Umbilical cord (tissue), 2 donors: Measurements from ENCODE around the gene NAPG. TPM values are rescaled to one million over a fixed set of nuclear protein-coding genes. Genes with fewer than 3 reads are reported as not detected.
"Not testable (repeated sequence)": the region's sequence is repeated elsewhere in the genome, so short reads cannot be mapped to it uniquely, and the experiment has no call there.

Experiments used
- DNase-seq: peaks from one replicate; pipeline ENCODE4 v3.0.0-alpha.2; 2015; ENCODE audit warnings: low spot score
- total RNA-seq: library from RNA; depleted of rRNA; stranded (reverse); fragments of >200 nt; gene quantifications from one replicate; pipeline ENCODE4 v1.2.3, GENCODE V29; 2014; ENCODE audit warnings: low replicate concordance; ENCODE audit not compliant: insufficient read depth

Gene NAPG
- total RNA-seq, 1 donor from 2014 or later = 53.0 TPM

GRCh38 chr18:10579079-10579867 is 53.4 kb downstream of the NAPG start:
- no peak for DNase-seq

GRCh38 chr18:10580215-10580614 is 54.4 kb downstream of the NAPG start:
- DNase-seq = no peak

GRCh38 chr18:10585260-10585659 is 59.4 kb downstream of the NAPG start:
- no peak for DNase-seq

DNA sequence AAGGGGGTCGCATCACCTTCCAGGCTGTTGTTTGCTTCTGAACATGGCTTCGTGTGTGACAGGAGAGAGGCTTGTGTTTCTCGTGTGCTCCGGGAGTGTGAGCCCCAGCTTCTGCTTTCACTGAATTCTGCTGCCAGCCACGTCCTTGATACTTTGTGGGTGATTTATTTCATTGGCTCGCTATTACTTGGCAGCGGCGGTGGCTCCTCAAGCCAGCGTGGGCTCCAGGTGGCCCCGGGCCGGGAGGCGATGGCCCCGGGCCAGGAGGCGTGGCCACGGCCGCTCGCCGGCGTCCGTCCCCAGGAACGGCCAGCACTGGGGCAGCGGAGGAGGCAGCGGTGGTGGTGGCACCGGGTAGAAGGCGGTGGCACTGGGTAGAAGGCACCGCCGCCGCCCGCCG is 63.1 kb downstream of the NAPG start:
- DNase-seq = no peak

DNA sequence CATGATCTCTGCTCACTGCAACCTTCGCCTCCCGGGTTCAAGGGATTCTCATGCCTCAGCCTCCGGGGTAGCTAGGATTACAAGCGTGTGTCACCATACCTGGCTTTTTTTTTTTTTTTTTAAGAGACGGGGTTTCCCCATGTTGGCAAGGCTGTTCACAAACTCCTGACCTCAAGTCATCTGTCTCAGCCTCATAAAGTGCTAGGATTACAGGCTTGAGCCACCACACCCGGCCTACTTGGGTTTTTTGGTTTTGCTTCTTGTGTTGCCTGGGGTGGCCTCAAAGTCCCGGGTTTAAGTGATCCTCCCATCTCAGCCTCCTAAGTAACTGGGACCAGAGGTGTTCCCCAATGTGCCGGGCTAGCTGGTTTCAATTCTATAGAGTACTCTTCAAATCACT is 64.6 kb downstream of the NAPG start:
- no peak for DNase-seq

DNA sequence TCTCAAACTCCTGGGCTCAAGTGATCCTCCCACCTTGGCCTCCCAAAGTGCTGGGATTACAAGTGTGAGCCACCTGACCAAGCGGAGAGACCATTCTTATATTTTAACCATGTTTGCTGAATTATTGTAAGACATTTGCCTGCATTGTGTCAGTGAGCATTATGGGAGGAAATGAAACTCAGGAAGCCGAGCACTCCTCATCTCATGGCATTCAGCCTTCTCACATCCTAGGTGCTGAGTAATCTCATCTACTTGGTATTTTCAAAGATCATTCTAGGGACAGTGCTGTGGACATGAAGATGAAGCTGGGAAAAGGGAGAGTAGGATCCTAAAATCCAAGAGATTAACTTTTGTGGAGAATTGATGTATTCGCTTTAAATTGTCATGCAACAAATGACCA is 66.1 kb downstream of the NAPG start:
- DNase-seq = no peak

- DNase-seq = not testable (repeated sequence)
Observed at GRCh38 chr18:10593366-10594022, 67.7 kb downstream of the NAPG start.

DNA sequence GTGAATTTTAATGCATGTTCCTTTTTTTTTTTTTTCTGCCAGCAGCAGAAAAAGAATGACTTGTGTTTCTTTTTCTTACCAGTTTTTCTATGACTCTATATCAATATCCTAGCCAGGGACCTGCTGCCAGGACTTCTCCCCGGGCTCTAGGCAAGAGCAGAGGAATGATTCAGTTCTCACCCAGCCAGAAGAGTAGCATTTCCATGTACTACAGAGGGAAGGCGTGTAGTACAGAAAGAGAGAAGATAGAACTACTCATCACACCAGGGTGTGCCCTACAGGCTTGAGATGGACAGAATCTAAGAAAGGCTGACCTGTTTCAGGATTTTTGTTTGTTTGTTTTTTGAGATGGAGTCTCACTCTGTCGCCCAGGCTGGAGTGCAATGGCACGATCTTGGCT is 70.1 kb downstream of the NAPG start:
- DNase-seq = not testable (repeated sequence)

GRCh38 chr18:10597695-10598094 is 71.9 kb downstream of the NAPG start:
- DNase-seq = not testable (repeated sequence)

DNA sequence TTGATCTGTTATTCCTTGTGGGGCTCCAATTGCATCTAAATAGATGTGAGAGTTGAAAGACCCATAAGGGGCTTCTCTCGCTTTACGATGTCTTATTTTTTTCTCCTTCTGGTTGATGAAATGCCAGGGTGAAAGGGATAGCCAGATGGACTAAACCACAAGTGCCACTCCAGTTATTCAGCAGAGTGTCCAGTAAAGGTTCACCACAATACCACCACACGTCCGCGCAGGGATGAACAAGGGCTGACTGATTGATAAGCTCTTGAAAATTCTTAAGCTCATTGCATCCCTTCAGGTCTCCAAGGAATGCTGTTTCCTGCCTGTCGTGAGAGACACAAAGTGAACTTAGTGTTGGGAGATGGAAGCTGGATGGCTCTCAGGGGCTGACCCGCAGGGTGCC is 74.9 kb downstream of the NAPG start:
- not testable (repeated sequence) for DNase-seq

Other genes with a start within 250 kb of the NAPG start
- gene APCDD1, start 71.4 kb upstream of the NAPG start, total RNA-seq = 7.5 TPM